ENCODE measurements around the gene LYPD6B. TPM values are rescaled to one million over a fixed set of nuclear protein-coding genes. Genes with fewer than 3 reads are reported as not detected.

Gene LYPD6B
- total and polyA plus RNA-seq, 2 donors (not counting 1 experiment from before 2014, with no cell fraction given), result 1.5 to 2.7 TPM

DNA sequence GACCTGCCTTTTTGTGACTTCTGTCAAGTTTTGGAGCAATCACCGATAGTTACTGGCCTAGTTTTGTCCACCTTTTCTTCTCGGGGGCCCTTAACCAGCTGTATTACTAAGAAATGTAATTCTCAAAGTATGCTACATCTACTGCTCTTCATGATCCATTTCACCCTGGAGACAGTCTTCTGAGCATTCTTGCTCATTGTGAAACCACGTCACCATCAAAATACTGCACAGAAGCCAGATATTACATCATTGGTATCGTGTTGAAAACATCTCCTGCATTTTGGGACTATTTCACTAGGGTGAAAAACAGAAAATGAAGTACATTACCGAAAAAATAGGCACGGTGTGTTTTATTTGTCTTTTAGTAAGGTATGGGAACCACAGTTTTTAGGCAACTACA is 11.7 kb downstream of the LYPD6B start:
- Histone ChIP-seq H3K36me3 (replicated peaks in 1 of 2; ENCODE audit: control extremely low read depth in 1 of 2, control insufficient read depth in 1 of 2, extremely low read depth in 1 of 2, insufficient read depth in 2 of 2, low read length in 1 of 2) (no peaks in the 10 kb centered on the region), H3K9ac (ENCODE audit: low read length) (no peak overlapping the region), H3K4me2 (replicated peaks; ENCODE audit: low read depth, low read length, poor library complexity, severe bottlenecking) (no peak overlapping the region), H3K4me3 (ENCODE audit: control extremely low read depth in 1 of 5, extremely low read depth in 1 of 5, insufficient read depth in 1 of 5, low read depth in 2 of 5, low read length in 4 of 5) (no peak overlapping the region), H3K9me3 (ENCODE audit: control extremely low read depth in 1 of 3, control insufficient read depth in 2 of 3, insufficient read depth in 1 of 3, low read length in 2 of 3) (peaks cover 0 to 8% (median 3%) of the 10 kb centered on the region in 3 donors), H2AFZ (ENCODE audit: insufficient read depth, low read depth, low read length, poor library complexity, severe bottlenecking) (no peak overlapping the region), H4K20me1 (ENCODE audit: control insufficient read depth, insufficient read depth, low read length, poor library complexity, severe bottlenecking) (no peaks in the 10 kb centered on the region), H3K27me3 (replicated peaks in 1 of 4; ENCODE audit: control extremely low read depth in 1 of 4, control insufficient read depth in 3 of 4, insufficient read depth in 4 of 4, low read length in 3 of 4) (no peaks in the 10 kb centered on the region), H3K27ac (ENCODE audit: low read length in 2 of 2) (no peak overlapping the region), H3K79me2 (ENCODE audit: control insufficient read depth, insufficient read depth, low read length) (no peaks in the 10 kb centered on the region), H3K4me1 (ENCODE audit: control insufficient read depth in 2 of 2, insufficient read depth in 2 of 2, low read length in 2 of 2) (no peaks in the 10 kb centered on the region)
- intact Hi-C loops (cut with micrococcal nuclease), result no loop called here
- H3K27me3 Mint-ChIP-seq, result peaks cover 11% of the 10 kb centered on the region
- ATAC-seq (ENCODE audit: low read depth) (no peak), DNase-seq (no peak)
- H3K27ac Mint-ChIP-seq, result no peak overlapping the region
- WGBS (ENCODE audit: insufficient coverage), result 68% methylated on average over 3 of the region's 6 CpGs
- no peak overlapping the region for H3K4me3 Mint-ChIP-seq
- peaks cover 4% of the 10 kb centered on the region for H3K9me3 Mint-ChIP-seq (ENCODE audit: insufficient read depth)
- H3K4me1 Mint-ChIP-seq, result no peaks in the 10 kb centered on the region
- TF ChIP-seq EZH2 (IDR thresholded peaks at IDR 0.05; ENCODE audit: borderline replicate concordance, insufficient read depth, low read depth, low read length, poor library complexity, severe bottlenecking), result no peak
- TF ChIP-seq, protein P1, sequence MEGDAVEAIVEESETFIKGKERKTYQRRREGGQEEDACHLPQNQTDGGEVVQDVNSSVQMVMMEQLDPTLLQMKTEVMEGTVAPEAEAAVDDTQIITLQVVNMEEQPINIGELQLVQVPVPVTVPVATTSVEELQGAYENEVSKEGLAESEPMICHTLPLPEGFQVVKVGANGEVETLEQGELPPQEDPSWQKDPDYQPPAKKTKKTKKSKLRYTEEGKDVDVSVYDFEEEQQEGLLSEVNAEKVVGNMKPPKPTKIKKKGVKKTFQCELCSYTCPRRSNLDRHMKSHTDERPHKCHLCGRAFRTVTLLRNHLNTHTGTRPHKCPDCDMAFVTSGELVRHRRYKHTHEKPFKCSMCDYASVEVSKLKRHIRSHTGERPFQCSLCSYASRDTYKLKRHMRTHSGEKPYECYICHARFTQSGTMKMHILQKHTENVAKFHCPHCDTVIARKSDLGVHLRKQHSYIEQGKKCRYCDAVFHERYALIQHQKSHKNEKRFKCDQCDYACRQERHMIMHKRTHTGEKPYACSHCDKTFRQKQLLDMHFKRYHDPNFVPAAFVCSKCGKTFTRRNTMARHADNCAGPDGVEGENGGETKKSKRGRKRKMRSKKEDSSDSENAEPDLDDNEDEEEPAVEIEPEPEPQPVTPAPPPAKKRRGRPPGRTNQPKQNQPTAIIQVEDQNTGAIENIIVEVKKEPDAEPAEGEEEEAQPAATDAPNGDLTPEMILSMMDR (IDR thresholded peaks at IDR 0.05), result no peak
- ChIA-PET POLR2A (no interaction called here), CTCF (interaction anchor here (1.5 kb wide), 1 partner anchor 12 kb away, joined by 5 read pairs; the partner anchor contains the start of gene LYPD6B)

DNA sequence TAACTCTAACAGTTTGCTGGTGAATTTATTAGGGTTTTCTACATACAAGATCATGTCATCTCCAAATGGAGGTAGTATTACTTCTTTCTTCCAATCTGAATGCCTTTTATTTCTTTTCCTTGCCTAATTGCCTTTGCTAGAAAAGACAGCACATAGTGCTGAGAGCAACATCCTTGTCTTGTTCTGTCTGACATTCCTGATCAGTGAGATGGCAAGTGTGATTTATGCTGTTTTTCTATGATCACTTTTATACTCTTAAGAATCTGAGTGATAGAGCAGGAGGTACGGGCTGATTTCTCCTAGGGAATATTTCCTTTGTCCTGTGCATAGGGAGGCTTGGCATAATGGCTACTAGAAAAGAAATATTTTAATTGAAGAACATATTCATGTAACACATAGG is 17.3 kb downstream of the LYPD6B start:
- intact Hi-C loops (cut with micrococcal nuclease), result no loop called here
- Histone ChIP-seq H3K4me1 (ENCODE audit: control insufficient read depth in 2 of 2, insufficient read depth in 2 of 2, low read length in 2 of 2) (no peaks in the 10 kb centered on the region), H3K9ac (ENCODE audit: low read length) (no peak overlapping the region), H3K4me3 (ENCODE audit: control extremely low read depth in 1 of 5, extremely low read depth in 1 of 5, insufficient read depth in 1 of 5, low read depth in 2 of 5, low read length in 4 of 5) (no peak overlapping the region), H3K27ac (ENCODE audit: low read length in 2 of 2) (no peak overlapping the region), H3K79me2 (ENCODE audit: control insufficient read depth, insufficient read depth, low read length) (no peaks in the 10 kb centered on the region), H3K27me3 (replicated peaks in 1 of 4; ENCODE audit: control extremely low read depth in 1 of 4, control insufficient read depth in 3 of 4, insufficient read depth in 4 of 4, low read length in 3 of 4) (peaks cover 0 to 3% (median 0%) of the 10 kb centered on the region in 4 experiments), H4K20me1 (ENCODE audit: control insufficient read depth, insufficient read depth, low read length, poor library complexity, severe bottlenecking) (no peaks in the 10 kb centered on the region), H3K36me3 (replicated peaks in 1 of 2; ENCODE audit: control extremely low read depth in 1 of 2, control insufficient read depth in 1 of 2, extremely low read depth in 1 of 2, insufficient read depth in 2 of 2, low read length in 1 of 2) (no peaks in the 10 kb centered on the region), H3K9me3 (ENCODE audit: control extremely low read depth in 1 of 3, control insufficient read depth in 2 of 3, insufficient read depth in 1 of 3, low read length in 2 of 3) (no peaks in the 10 kb centered on the region), H2AFZ (ENCODE audit: insufficient read depth, low read depth, low read length, poor library complexity, severe bottlenecking) (no peak overlapping the region), H3K4me2 (replicated peaks; ENCODE audit: low read depth, low read length, poor library complexity, severe bottlenecking) (no peak overlapping the region)
- H3K27me3 Mint-ChIP-seq, result peaks cover 15% of the 10 kb centered on the region
- POLR2A ChIA-PET, result no interaction called here
- no peaks in the 10 kb centered on the region for H3K9me3 Mint-ChIP-seq (ENCODE audit: insufficient read depth)
- ATAC-seq (ENCODE audit: low read depth) (no peak), DNase-seq (no peak)
- no peak overlapping the region for H3K4me3 Mint-ChIP-seq
- H3K27ac Mint-ChIP-seq, result no peak overlapping the region
- no peaks in the 10 kb centered on the region for H3K4me1 Mint-ChIP-seq
- TF ChIP-seq, protein P1 (IDR thresholded peaks at IDR 0.05), result no peak
- TF ChIP-seq EZH2 (IDR thresholded peaks at IDR 0.05; ENCODE audit: borderline replicate concordance, insufficient read depth, low read depth, low read length, poor library complexity, severe bottlenecking), result no peak
- no CpG with 5 or more reads among the region's 1 CpG for WGBS (ENCODE audit: insufficient coverage)
- CTCF ChIA-PET, result no interaction called here

All from B cell (primary cell).